Natural killer cell (primary cell): ENCODE results near the gene GALNT2. TPM values are rescaled to one million over a fixed set of nuclear protein-coding genes. Genes with fewer than 3 reads are reported as not detected.

Source experiments
- ATAC-seq, 3 donors: fragments of 150-1000 bp in 2 of 3; fragments of 200-7000 bp in 1 of 3; cut with Tn5 transposase; 1 replicate in 1 of 3; 2 replicates in 2 of 3; pipeline ENCODE4 v1.10.0; 2021; ENCODE audit warnings: mild to moderate bottlenecking in 2 of 3, moderate library complexity in 2 of 3
- DNase-seq, 2 donors: peaks; one replicate each; pipeline versions ENCODE4 v3.0.0 to v3.0.0-alpha.2; 2013 to 2021; ENCODE audit warnings: mixed read lengths in 1 of 2
- H3K27ac ChIP-seq: one replicate; pipeline ENCODE4 v1.5.1; 2013; ENCODE audit warnings: mild to moderate bottlenecking, low read length
- H3K27me3 ChIP-seq: one replicate; pipeline ENCODE4 v1.6.1; 2013; ENCODE audit warnings: low read length; ENCODE audit not compliant: control insufficient read depth, insufficient read depth
- H3K36me3 ChIP-seq: one replicate; pipeline ENCODE4 v1.6.1; 2013; ENCODE audit warnings: low read length; ENCODE audit not compliant: control insufficient read depth, insufficient read depth
- H3K4me1 ChIP-seq: one replicate; pipeline ENCODE4 v1.6.1; 2013; ENCODE audit warnings: low read length; ENCODE audit not compliant: control insufficient read depth, insufficient read depth
- H3K4me3 ChIP-seq: one replicate; pipeline ENCODE4 v1.5.1; 2013; ENCODE audit warnings: low read length
- H3K9me3 ChIP-seq: one replicate; pipeline ENCODE4 v1.6.1; 2013; ENCODE audit warnings: low read length; ENCODE audit not compliant: control insufficient read depth, insufficient read depth
- H3K27ac Mint-ChIP-seq, 2 donors: one replicate each; pipeline ENCODE4 v1.8.0; 2022; ENCODE audit warnings: mild to moderate bottlenecking in 2 of 2, mixed read lengths in 2 of 2, moderate library complexity in 1 of 2
- H3K27me3 Mint-ChIP-seq, 2 donors: one replicate each; pipeline ENCODE4 v1.8.0; 2022; ENCODE audit warnings: low read depth in 2 of 2, mixed read lengths in 2 of 2
- H3K36me3 Mint-ChIP-seq: one replicate; pipeline ENCODE4 v1.8.0; 2022; ENCODE audit warnings: mixed read lengths
- H3K4me1 Mint-ChIP-seq, 2 donors: one replicate each; pipeline ENCODE4 v1.8.0; 2022; ENCODE audit warnings: mixed read lengths in 2 of 2
- H3K4me3 Mint-ChIP-seq: one replicate; pipeline ENCODE4 v1.8.0; 2022; ENCODE audit warnings: mild to moderate bottlenecking, moderate library complexity, mixed read lengths
- H3K9me3 Mint-ChIP-seq, 2 donors: one replicate each; pipeline ENCODE4 v1.8.0; 2022; ENCODE audit warnings: mixed read lengths in 2 of 2
- WGBS: methylation state at CpG from one replicate; pipeline ENCODE4 v1.1.7; 2013; ENCODE audit warnings: missing lambda C conversion rate; ENCODE audit not compliant: insufficient coverage; 5-methylcytosine and 5-hydroxymethylcytosine counted together
- intact Hi-C: fragments of 100-400 bp; cut with micrococcal nuclease; formaldehyde crosslinking; loops from one replicate; pipeline ENCODE4 v1.14.2; 2022
- total RNA-seq, 4 donors: library from RNA; stranded (reverse); fragments of 120-200 nt in 1 of 4; gene quantifications; one replicate each; pipeline versions ENCODE4 v1.2.3 to v1.2.4, GENCODE V29; 2013 to 2022
- TF ChIP-seq, protein P1 (sequence below): fragments of 200-600 bp; IDR thresholded peaks from one replicate; pipeline ENCODE4 v1.8.0; 2022; ENCODE audit warnings: antibody characterized with exemption

GALNT2 gene
- total RNA-seq, 3 donors from 2014 or later (not counting 1 experiment from before 2014, with no cell fraction given) = 31.2 to 53.6 (median 47.3) TPM

DNA sequence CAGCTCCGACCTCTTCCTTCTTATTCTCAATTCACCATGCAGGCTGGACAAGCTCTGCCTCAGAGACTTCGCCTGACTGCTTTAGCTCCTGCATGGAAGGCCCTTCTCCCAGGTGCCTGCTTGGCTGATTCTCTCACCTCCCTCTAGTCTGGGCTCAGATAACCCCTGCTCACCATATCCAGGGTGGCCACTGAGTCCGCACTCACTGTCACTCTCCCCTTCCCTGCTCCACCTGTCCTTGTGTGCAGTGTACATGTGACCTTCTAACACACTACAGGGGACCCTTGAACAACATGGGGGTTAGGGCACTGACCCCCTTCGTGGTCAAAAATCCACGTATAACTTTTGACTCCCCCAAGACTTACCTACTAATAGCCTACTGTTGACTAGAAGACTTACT, 14.4 kb upstream of the GALNT2 start:
- no peak overlapping the region for H3K4me3 ChIP-seq
- DNase-seq = no peak
- no peaks in the 10 kb centered on the region for H3K9me3 ChIP-seq
- no peak overlapping the region for H3K27ac Mint-ChIP-seq
- H3K36me3 Mint-ChIP-seq = no peaks in the 10 kb centered on the region
- intact Hi-C loops = no loop called here
- no peak for ATAC-seq
- peaks cover 7 to 10% of the 10 kb centered on the region in 2 donors for H3K27me3 Mint-ChIP-seq
- H3K4me1 Mint-ChIP-seq = peaks cover 0 to 5% of the 10 kb centered on the region in 2 donors
- no peaks in the 10 kb centered on the region for H3K9me3 Mint-ChIP-seq
- no peaks in the 10 kb centered on the region for H3K27me3 ChIP-seq
- 84% methylated on average over 5 of the region's 5 CpGs for WGBS
- H3K4me3 Mint-ChIP-seq = no peak overlapping the region
- no peak overlapping the region for H3K27ac ChIP-seq
- no peaks in the 10 kb centered on the region for H3K36me3 ChIP-seq
- TF ChIP-seq, protein P1, sequence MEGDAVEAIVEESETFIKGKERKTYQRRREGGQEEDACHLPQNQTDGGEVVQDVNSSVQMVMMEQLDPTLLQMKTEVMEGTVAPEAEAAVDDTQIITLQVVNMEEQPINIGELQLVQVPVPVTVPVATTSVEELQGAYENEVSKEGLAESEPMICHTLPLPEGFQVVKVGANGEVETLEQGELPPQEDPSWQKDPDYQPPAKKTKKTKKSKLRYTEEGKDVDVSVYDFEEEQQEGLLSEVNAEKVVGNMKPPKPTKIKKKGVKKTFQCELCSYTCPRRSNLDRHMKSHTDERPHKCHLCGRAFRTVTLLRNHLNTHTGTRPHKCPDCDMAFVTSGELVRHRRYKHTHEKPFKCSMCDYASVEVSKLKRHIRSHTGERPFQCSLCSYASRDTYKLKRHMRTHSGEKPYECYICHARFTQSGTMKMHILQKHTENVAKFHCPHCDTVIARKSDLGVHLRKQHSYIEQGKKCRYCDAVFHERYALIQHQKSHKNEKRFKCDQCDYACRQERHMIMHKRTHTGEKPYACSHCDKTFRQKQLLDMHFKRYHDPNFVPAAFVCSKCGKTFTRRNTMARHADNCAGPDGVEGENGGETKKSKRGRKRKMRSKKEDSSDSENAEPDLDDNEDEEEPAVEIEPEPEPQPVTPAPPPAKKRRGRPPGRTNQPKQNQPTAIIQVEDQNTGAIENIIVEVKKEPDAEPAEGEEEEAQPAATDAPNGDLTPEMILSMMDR = no peak
- H3K4me1 ChIP-seq = no peaks in the 10 kb centered on the region

DNA sequence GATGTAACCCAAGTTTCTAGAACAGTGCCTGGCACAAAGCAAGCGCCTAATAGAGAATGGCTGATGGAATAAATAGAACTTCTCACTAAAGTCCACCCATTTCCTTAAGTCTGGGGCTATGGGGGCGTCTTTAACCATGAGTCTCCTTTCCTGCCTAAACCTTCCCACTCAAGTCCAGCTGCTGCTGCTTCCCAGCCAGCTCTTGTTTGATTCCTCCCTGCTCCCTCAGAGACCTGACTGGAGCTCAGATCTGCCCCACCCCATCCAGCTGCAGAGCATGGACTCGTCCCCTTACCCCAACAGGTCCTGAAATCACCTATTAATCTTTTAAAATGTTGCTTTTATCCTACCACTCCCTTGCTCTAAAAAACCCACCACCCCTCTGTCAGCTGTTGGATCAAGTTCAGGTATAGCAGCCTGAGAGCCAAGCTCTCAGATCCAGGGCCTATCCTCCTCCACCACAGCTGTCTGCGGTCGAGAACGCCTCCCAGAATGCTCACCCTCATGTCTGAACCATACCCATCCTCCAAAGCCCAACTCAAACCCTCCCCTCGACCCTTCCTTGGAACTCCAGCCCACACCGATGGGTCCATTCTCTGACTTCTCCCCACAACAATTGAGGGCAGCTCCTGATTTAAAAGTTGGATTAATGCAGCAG, 12.8 kb upstream of the GALNT2 start:
- H3K9me3 Mint-ChIP-seq = no peaks in the 10 kb centered on the region
- WGBS = 90% methylated on average over 8 of the region's 8 CpGs
- H3K36me3 Mint-ChIP-seq = no peaks in the 10 kb centered on the region
- Histone ChIP-seq H3K27me3 (no peaks in the 10 kb centered on the region), H3K36me3 (no peaks in the 10 kb centered on the region), H3K4me1 (no peaks in the 10 kb centered on the region), H3K27ac (no peak overlapping the region), H3K4me3 (no peak overlapping the region), H3K9me3 (no peaks in the 10 kb centered on the region)
- H3K27me3 Mint-ChIP-seq = peaks cover 7 to 11% of the 10 kb centered on the region in 2 donors
- ATAC-seq = no peak
- intact Hi-C loops = no loop called here
- H3K27ac Mint-ChIP-seq = no peak overlapping the region
- TF ChIP-seq, protein P1 = no peak
- H3K4me1 Mint-ChIP-seq = peaks cover 0 to 5% of the 10 kb centered on the region in 2 donors
- H3K4me3 Mint-ChIP-seq = no peak overlapping the region
- DNase-seq = no peak

DNA sequence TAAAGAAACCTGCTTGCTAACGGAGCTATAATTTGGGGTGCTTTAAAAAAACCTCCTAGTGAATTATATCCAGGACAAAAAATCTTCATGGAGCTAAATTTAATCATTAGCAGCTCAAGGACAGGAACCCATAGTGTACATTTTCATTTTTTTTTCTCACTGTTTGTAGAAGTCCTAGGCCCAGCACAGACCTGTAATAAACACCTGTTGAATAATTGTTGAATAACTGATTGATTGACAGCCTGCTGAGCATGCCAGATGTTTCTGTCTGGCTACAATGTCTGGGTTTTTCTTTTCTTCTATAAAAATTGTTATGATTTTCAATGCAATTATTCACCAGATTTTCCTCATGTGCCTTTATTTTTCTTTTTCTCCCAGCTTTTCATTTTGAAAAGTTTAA, 10.9 kb upstream of the GALNT2 start:
- no peaks in the 10 kb centered on the region for H3K27me3 ChIP-seq
- Mint-ChIP-seq H3K36me3 (no peaks in the 10 kb centered on the region), H3K27me3 (peaks cover 15 to 20% of the 10 kb centered on the region in 2 donors), H3K4me3 (no peak overlapping the region), H3K4me1 (peaks cover 0 to 2% of the 10 kb centered on the region in 2 donors), H3K27ac (no peak overlapping the region), H3K9me3 (no peaks in the 10 kb centered on the region)
- intact Hi-C loops = no loop called here
- no peaks in the 10 kb centered on the region for H3K36me3 ChIP-seq
- H3K9me3 ChIP-seq = no peaks in the 10 kb centered on the region
- TF ChIP-seq, protein P1 = no peak
- ATAC-seq (no peak), DNase-seq (no peak)
- WGBS = 100% methylated on average over 1 of the region's 1 CpG
- no peaks in the 10 kb centered on the region for H3K4me1 ChIP-seq
- H3K27ac ChIP-seq = no peak overlapping the region
- no peak overlapping the region for H3K4me3 ChIP-seq

DNA sequence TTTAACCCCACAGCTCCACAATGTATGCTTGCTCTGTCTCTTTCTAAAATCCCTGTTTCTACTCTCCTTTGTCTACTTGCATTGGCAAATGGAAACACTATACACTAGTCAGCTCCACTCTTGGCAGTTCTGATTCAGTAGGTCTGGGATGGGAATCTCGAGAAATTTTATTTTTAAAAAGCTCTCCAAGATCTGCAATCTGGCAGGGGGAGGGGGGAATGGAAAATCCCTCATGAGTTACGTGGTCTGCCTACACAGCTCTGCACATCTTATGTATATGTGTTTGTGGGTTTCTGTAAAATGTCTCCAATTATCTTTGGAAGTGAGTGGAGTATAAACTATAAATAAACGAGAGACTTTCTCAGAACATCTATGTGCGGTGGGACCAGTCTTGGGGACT, 9.9 kb upstream of the GALNT2 start:
- H3K27me3 Mint-ChIP-seq = peaks cover 15 to 20% of the 10 kb centered on the region in 2 donors
- WGBS = 92% methylated on average over 4 of the region's 4 CpGs
- Histone ChIP-seq H3K9me3 (no peaks in the 10 kb centered on the region), H3K36me3 (no peaks in the 10 kb centered on the region), H3K4me1 (no peaks in the 10 kb centered on the region), H3K4me3 (no peak overlapping the region), H3K27ac (no peak overlapping the region), H3K27me3 (no peaks in the 10 kb centered on the region)
- intact Hi-C loops = no loop called here
- no peak for DNase-seq
- TF ChIP-seq, protein P1 = no peak
- no peak overlapping the region for H3K4me3 Mint-ChIP-seq
- ATAC-seq = no peak
- H3K27ac Mint-ChIP-seq = no peak overlapping the region
- H3K4me1 Mint-ChIP-seq = no peaks in the 10 kb centered on the region
- H3K9me3 Mint-ChIP-seq = no peaks in the 10 kb centered on the region
- H3K36me3 Mint-ChIP-seq = no peaks in the 10 kb centered on the region
